GM19467 (cell line): ENCODE measurements around the gene ACAP1.
A peak's percentile ranks its signal among the peaks of the same experiment; 100 is the strongest.
"Not testable (repeated sequence)": the region's sequence is repeated elsewhere in the genome, so short reads cannot be mapped to it uniquely, and the experiment has no call there.

Source experiments
- ATAC-seq: cut with Tn5 transposase; IDR thresholded peaks from one replicate; pipeline ENCODE4 v1.9.1; 2021; ENCODE audit warnings: mild to moderate bottlenecking, moderate library complexity; ENCODE audit not compliant: unreplicated experiment

The ACAP1 gene

DNA sequence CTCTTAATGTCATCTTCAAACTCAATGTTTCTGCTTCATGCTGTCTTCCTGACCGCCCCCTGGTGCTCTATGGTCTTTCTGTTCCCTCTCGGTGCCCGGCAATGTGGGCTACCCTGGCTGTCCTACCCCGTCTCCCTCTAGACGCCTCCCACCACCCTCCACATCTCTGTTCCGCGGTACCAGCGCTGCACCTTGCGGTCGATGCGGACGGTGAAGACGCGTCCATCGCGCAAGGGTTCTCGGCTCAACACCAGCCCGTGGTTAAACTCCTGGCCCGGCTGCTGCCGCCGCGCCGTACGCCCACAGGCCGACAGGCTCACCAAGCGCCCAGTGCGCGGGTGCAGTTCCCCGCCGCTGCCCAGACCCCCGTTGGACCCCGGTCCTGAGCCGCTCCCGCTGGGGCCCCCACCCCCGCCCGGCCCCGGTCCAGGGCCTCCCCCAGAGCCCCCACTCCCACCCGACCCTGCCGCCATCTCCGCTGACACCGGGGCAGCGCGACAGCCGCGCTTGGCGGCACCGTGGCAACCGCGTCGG lies 7.4 kb upstream of the ACAP1 start, which contains the start of gene NEURL4:
NEURL4 (minus strand) TSS at position 496 of the 534 bp plus-strand sequence; CDS start at position 473, 23 bp downstream.
- ATAC-seq: peak; percentile 4

GRCh38 chr17:7329374-7329996 lies 6.8 kb upstream of the ACAP1 start:
- ATAC-seq: peak; percentile 52

DNA sequence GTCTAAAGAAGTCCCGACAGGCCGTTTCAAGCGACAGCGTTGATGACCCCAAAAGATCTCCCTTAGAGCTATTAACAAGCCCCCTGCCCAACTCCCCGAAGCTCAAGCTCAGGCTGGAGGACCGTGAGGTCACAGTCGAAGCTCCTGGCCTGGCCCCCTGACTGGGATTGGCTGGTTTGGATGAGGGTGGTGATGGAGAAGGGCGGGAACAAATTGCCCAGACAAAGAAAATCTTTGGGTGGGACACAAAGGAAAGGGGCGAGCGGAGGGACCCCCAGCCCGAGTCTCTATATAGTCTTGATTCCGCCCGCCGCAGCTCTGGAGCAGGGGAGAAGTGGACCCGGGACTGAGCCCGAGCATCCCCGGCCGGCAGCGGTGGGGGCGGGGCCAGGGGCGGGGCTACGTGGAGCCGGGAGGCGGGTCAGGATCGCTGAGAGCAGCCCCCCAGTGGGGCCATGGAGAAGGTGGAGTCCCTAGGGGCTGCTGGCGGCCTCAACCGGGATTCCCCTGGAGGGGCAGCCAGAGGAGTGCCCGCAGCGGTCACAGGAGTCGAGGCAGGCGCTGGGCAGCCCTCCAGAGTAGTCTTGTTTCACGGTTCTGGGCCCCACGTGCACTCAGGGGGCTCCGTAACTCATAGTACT lies 6.2 kb upstream of the ACAP1 start:
- peak; percentile 27 for ATAC-seq

DNA sequence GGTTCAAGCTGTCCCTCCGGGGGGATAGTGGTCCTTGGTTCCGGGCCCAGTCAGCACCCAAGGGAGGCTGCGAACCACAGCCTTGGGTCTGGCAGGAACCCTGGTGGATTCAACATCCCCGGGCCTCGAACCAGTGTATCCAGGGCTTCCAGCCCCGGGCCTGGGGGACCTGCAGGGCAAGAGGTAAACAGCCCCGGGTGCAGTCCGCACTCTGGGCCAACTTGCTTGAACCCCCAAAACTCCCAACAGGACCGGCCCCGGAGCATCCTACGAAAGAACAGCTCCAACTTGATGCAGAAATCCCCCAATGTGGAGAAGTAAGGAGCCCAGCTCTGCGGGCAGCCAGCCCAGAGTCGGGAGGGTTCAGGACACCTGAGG lies 5.7 kb upstream of the ACAP1 start:
- no peak for ATAC-seq

- no peak for ATAC-seq
These were observed 4.2 kb upstream of the ACAP1 start for GRCh38 chr17:7332111-7332510.

DNA sequence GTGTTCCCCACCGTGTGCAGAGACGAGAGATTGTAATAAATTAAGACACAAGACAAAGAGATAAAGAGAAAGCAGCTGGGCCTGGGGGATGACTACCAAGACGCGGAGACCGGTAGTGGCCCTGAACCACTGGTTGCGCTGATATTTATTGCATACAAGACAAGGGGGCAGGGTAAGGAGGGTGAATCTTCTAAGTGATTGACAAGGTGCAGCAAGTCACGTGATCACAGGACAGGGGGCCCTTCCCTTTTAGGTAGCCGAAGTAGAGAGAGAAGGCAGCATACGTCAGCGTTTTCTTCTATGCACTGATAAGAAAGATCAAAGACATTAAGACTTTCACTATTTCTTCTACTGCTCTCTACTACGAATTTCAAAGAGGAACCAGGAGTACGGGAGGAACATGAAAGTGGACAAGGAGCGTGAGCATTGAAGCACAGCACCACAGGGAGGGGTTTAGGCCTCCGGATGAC lies 3.7 kb upstream of the ACAP1 start:
- ATAC-seq: not testable (repeated sequence)

DNA sequence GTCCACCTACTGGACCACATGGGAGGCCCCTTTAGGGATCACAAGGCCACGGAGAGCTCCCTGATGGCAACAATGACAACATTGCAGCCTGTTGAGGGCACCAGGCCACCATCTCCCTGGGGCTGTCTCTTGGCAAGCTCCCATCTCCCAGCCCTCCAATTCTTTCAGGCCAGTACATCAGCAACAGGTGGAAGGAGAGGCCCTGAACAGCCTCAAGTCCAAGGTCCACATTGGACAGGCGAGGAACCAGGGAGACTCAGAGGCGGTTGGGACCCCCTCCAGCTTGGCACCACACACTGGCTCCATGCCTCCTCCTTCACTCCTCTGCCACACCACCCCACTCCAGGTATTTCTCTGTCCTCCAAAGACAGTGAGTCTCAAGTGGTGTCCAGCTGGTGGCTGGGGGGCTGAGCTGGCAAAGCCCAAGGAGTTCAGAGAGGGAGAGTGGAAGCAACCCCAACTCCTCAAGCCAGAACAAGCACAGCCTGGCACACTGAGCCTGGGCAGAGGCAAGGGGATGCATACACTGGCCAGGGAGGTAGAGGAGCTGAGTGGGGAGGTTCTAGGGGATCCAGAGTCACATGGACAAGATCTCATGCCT lies 1.3 kb upstream of the ACAP1 start:
- ATAC-seq: no peak

DNA sequence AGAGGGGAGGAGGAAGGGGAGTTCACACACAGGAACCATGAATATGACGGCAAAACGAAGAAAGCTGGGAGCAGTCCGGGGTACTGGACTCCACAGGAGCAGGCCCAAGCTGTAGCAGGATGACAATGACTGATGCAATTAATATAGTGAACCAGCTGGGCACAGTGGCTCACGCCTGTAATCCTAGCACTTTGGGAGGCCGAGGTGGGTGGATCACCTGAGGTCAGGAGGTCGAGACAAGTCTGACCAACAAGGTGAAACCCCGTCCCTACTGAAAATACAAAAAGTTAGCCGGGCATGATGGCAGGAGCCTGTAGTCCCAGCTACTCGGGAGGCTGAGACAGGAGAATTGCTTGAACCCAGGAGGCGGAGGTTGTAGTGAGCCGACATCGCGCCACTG lies 564 bp upstream of the ACAP1 start:
- ATAC-seq: not testable (repeated sequence)

DNA sequence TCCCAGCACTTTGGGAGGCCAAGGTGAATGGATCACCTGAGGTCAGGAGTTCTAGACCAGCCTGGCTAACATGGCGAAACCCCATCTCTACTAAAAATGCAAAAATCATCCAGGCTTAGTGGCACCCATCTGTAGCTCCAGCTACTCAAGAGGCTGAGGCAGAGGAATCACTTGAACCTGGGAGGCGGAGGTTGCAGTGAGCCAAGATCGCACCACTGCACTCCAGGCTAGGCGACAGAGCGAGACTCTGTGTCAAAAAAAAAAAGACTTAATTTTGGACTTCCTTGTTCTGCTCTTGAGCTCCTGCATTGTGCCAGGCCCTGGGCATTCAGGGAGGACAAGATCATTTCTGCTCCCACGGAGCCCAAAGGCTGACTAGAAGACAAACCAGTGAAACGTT lies 1.3 kb downstream of the ACAP1 start:
- ATAC-seq: not testable (repeated sequence)

DNA sequence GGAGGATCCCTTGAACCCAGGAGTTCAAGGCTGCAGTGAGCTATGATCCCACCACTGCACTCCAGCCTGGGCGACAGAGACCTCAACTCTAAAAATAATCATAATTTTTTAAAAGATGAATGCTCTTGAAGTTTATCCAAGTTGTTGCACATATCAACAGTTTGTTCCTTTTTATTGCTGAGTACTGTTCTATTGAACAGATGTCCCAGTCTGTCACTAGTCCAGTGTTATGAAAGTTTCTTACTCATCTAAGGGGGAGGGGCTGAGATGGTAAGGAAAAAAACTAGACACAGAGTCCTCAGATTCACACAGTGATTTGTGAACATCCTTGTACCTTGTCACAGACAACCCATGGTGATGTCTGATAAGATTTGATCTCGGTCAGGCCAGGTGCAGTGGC lies 3.9 kb downstream of the ACAP1 start:
- no peak for ATAC-seq

DNA sequence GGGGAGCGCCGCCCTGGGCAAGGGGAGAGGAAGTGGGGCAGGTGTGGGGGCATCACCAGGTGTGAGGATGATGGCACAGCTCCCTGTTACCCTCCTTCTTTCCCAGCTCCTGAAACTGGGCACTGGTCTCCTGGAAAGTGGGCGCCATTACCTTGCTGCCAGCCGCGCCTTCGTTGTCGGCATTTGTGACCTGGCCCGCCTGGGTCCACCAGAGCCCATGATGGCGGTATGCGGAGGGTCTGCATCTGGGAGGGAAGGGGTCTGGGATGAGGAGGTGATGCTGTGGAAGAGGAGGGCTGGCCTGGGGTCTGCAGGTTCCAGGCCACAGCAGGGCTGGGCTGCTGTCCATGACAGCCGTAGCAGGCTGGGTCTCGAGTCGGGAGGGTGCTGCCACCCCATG lies 5.5 kb downstream of the ACAP1 start:
- no peak for ATAC-seq

GRCh38 chr17:7343250-7343649 lies 6.9 kb downstream of the ACAP1 start:
- ATAC-seq: no peak

DNA sequence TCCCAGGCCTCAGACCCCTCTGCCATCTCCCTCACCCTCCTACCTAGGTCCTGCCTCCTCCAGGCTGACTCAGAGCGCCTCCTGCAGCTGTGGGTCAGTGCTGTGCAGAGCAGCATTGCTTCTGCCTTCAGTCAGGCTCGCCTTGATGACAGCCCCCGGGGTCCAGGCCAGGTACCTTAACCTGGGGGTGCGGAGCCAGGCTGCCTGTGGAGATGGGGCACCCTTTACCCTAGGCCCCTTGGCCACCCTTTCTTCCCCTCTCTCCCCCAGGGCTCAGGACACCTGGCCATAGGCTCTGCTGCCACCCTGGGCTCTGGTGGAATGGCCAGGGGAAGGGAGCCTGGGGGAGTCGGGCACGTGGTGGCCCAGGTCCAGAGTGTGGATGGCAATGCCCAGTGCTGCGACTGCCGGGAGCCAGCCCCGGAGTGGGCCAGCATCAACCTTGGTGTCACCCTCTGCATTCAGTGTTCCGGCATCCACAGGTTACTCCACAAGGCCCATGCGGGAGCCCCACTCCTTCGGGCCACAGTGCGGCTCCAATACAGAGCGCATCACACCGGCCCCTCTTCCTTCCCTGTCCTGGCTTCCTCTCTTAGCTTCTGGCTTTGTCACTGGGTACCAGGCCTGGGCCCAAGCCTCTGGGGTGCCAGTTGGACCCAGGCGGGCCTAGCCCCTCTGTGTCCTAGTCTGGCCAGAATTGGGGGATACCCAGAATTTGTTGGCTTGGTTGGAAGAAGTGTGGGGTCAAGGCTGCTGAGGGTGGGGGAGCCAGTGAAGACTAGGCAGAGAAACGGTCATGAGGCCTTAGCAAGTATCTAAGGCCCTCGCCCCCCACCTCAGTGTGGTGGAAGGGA lies 10.7 kb downstream of the ACAP1 start:
- no peak for ATAC-seq

DNA sequence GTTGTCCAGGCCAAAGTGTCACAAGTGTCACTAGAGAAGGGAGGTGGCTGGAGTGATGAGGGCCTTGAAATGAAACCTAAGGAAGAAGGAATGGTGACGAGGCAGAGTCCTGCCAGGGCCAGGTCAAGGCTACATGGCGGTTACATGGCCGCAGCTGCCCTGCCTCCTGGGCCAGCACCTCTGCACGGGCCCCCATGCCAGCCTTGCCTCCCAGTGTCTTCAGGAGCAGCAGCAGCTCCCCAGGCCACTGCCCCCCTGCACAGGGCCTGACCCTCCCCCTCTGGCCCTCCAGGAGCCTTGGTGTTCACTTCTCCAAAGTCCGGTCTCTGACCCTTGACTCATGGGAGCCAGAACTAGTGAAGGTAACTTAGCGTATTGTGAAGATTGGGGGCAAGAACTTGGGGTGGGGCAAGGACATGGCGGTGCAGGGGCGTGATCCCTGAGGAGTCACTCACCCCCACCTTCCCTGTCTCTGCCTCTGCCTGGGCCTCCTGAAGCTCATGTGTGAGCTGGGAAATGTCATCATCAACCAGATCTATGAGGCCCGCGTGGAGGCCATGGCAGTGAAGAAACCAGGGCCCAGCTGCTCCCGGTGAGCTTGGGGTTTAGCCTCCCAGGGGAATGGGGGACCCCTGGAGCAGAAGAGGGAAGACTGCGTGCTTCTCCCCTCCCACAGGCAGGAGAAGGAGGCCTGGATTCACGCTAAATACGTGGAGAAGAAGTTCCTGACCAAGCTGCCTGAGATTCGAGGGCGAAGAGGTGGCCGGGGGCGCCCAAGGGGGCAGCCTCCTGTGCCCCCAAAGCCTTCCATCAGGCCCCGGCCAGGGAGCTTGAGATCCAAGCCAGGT lies 11.5 kb downstream of the ACAP1 start:
- no peak for ATAC-seq

- no peak for ATAC-seq
These were observed 12.3 kb downstream of the ACAP1 start for GRCh38 chr17:7348478-7349242.

DNA sequence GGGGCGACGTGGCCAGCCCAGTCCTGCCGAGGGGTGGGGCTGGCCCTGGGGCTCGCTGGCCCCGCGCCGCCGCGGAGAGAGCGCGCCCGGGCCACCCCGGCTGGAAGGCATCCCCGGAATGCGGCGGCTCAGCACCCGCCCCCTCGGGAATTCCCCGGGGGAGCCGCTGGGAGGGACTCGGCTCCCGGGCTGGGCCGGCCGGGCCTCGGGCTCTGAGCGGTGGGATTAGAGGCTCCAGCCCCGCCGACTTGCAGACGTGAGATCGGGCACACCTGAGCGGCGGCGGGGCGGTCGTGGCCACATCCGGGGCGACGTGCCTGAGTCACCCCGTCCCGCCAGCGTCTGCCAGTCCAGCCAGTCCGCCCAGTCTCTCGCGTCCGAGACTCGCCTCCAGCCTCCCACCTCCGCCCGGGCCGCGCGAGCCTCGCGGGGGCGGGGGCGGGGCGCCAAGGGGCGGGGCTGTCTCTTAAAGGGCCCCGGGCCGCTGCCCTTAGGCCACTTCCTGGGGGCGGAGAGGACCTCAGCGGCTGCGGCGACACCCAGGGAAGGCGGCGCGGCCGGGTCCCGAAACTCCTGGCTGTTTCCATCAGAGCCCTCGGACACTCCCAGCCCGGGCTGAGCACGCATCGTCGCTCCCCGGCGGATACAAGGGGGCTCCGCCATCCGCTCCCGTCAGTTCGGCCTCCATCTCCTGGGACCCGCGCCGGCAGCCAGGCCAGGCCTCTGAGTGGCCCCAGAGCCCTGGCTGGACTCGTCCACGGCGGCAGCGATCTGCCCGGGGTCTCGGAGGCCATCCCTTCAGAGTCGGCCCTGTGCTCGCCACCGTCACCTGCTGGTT lies 15.6 kb downstream of the ACAP1 start, which contains the start of gene KCTD11:
KCTD11 (plus strand) TSS at position 498 of the 838 bp plus-strand sequence.
- ATAC-seq: peak; percentile 48

- no peak for ATAC-seq
These were observed 16.2 kb downstream of the ACAP1 start for GRCh38 chr17:7352503-7352889.

DNA sequence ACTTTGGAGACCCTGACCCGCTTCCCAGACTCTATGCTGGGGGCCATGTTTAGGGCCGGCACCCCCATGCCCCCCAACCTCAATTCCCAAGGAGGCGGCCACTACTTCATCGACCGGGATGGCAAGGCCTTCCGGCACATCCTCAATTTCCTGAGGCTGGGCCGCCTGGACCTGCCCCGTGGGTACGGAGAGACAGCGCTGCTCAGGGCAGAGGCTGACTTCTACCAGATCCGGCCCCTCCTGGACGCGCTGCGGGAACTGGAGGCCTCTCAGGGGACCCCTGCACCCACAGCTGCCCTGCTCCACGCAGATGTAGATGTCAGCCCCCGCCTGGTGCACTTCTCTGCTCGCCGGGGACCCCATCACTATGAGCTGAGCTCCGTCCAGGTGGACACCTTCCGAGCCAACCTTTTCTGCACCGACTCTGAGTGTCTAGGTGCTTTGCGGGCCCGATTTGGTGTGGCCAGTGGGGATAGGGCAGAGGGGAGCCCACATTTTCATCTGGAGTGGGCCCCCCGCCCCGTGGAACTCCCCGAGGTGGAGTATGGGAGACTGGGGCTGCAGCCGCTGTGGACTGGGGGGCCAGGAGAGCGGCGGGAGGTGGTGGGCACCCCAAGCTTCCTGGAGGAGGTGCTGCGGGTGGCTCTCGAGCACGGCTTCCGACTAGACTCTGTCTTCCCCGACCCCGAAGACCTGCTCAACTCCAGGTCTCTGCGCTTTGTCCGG lies 16.7 kb downstream of the ACAP1 start:
- ATAC-seq: no peak
